Measurements from ENCODE around the gene TPM3.
A peak's percentile ranks its signal among the peaks of the same experiment; 100 is the strongest.
"Not testable (repeated sequence)": the region's sequence is repeated elsewhere in the genome, so short reads cannot be mapped to it uniquely, and the experiment has no call there.

The TPM3 gene

GRCh38 chr1:154220071-154220969 is 28.4 kb upstream of the TPM3 start, which contains the start of gene UBAP2L:
TSS of gene UBAP2L (plus strand) at chr1:154220955. CDS start at chr1:154225124, 4,169 bp downstream.
- DNase-seq, result peak; percentile 100
- TF ChIP-seq GATA1 (IDR thresholded peaks at IDR 0.05; ENCODE audit: low read depth, low read length) (no peak), POLR2A (IDR thresholded peaks at IDR 0.05; ENCODE audit: low read length) (peak; percentile 92)

GRCh38 chr1:154219541-154219940 is 27.6 kb upstream of the TPM3 start:
- DNase-seq, result peak; percentile 36 to 62
- no peak for TF ChIP-seq GATA1 (IDR thresholded peaks at IDR 0.05; ENCODE audit: low read depth, low read length)
- no peak for TF ChIP-seq POLR2A (IDR thresholded peaks at IDR 0.05; ENCODE audit: low read length)

- TF ChIP-seq POLR2A (IDR thresholded peaks at IDR 0.05; ENCODE audit: low read length) (no peak), GATA1 (IDR thresholded peaks at IDR 0.05; ENCODE audit: low read depth, low read length) (no peak)
- no peak for DNase-seq
Measured at GRCh38 chr1:154218545-154218944, 26.6 kb upstream of the TPM3 start.

GRCh38 chr1:154213274-154213673 is 21.4 kb upstream of the TPM3 start:
- peak; percentile 7 to 56 for DNase-seq
- TF ChIP-seq POLR2A (IDR thresholded peaks at IDR 0.05; ENCODE audit: low read length) (no peak), GATA1 (IDR thresholded peaks at IDR 0.05; ENCODE audit: low read depth, low read length) (no peak)

- TF ChIP-seq GATA1 (IDR thresholded peaks at IDR 0.05; ENCODE audit: low read depth, low read length), result no peak
- no peak for TF ChIP-seq POLR2A (IDR thresholded peaks at IDR 0.05; ENCODE audit: low read length)
- DNase-seq, result no peak
Measured at GRCh38 chr1:154212083-154212482, 20.2 kb upstream of the TPM3 start.

- TF ChIP-seq GATA1 (IDR thresholded peaks at IDR 0.05; ENCODE audit: low read depth, low read length) (no peak), POLR2A (IDR thresholded peaks at IDR 0.05; ENCODE audit: low read length) (no peak)
- DNase-seq, result no peak
Measured at GRCh38 chr1:154208677-154209388, 16.9 kb upstream of the TPM3 start.

- DNase-seq, result no peak
- TF ChIP-seq GATA1 (IDR thresholded peaks at IDR 0.05; ENCODE audit: low read depth, low read length), result no peak
- TF ChIP-seq POLR2A (IDR thresholded peaks at IDR 0.05; ENCODE audit: low read length), result no peak
Measured at GRCh38 chr1:154207262-154207661, 15.4 kb upstream of the TPM3 start.

GRCh38 chr1:154206196-154206595 is 14.3 kb upstream of the TPM3 start, which contains the start of gene CFAP141:
TSS of gene CFAP141 (minus strand) at chr1:154206333. CDS start at chr1:154206307, 26 bp downstream.
- TF ChIP-seq GATA1 (IDR thresholded peaks at IDR 0.05; ENCODE audit: low read depth, low read length), result no peak
- TF ChIP-seq POLR2A (IDR thresholded peaks at IDR 0.05; ENCODE audit: low read length), result no peak
- peak in 1 of 2 experiments; percentile 32 for DNase-seq

- not testable (repeated sequence) for DNase-seq
Measured at GRCh38 chr1:154205778-154206177, 13.9 kb upstream of the TPM3 start.

GRCh38 chr1:154199563-154199879 is 7.6 kb upstream of the TPM3 start:
- no peak for TF ChIP-seq GATA1 (IDR thresholded peaks at IDR 0.05; ENCODE audit: low read depth, low read length)
- no peak for TF ChIP-seq POLR2A (IDR thresholded peaks at IDR 0.05; ENCODE audit: low read length)
- no peak for DNase-seq

GRCh38 chr1:154198756-154199562 is 7.1 kb upstream of the TPM3 start:
- DNase-seq, result peak; percentile 64 to 79
- TF ChIP-seq GATA1 (IDR thresholded peaks at IDR 0.05; ENCODE audit: low read depth, low read length) (no peak), POLR2A (IDR thresholded peaks at IDR 0.05; ENCODE audit: low read length) (no peak)

- TF ChIP-seq POLR2A (IDR thresholded peaks at IDR 0.05; ENCODE audit: low read length) (no peak), GATA1 (IDR thresholded peaks at IDR 0.05; ENCODE audit: low read depth, low read length) (no peak)
- DNase-seq, result no peak
Measured at GRCh38 chr1:154193821-154194220, 1.9 kb upstream of the TPM3 start.

- DNase-seq, result no peak
- TF ChIP-seq POLR2A (IDR thresholded peaks at IDR 0.05; ENCODE audit: low read length) (no peak), GATA1 (IDR thresholded peaks at IDR 0.05; ENCODE audit: low read depth, low read length) (no peak)
Measured at GRCh38 chr1:154192476-154192875, 576 bp upstream of the TPM3 start.

GRCh38 chr1:154190550-154190949 is 1.4 kb downstream of the TPM3 start:
- no peak for DNase-seq
- TF ChIP-seq POLR2A (IDR thresholded peaks at IDR 0.05; ENCODE audit: low read length) (no peak), GATA1 (IDR thresholded peaks at IDR 0.05; ENCODE audit: low read depth, low read length) (no peak)
